ENCODE measurements around the gene OR52M1. TPM values are rescaled to one million over a fixed set of nuclear protein-coding genes. Genes with fewer than 3 reads are reported as not detected.
"Not testable (repeated sequence)": the region's sequence is repeated elsewhere in the genome, so short reads cannot be mapped to it uniquely, and the experiment has no call there.

OR52M1 gene
- total RNA-seq, 1 donor from 2014 or later = not detected

DNA sequence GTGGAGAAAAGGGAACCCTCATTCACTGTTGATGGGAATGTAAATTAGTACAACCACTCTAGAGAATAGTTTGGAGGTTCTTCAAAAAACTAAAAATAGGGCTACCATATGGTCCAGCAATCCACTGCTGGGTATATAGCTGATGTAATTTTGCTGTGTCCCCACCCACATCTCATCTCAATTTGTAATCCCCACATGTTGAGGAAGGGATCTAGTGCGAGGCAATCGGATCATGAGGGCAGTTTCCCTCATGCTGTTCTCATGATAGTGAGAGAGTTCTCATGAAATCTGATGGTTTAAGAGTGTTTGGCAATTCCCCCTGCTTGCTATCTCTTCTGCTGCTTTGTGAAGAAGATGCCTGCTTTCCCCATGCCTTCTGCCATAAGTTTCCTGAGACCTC lies 17.1 kb upstream of the OR52M1 start:
- Mint-ChIP-seq H3K4me3 (no peak overlapping the region), H3K4me1 (no peaks in the 10 kb centered on the region), H3K9me3 (peaks cover 13% of the 10 kb centered on the region), H3K27me3 (ENCODE audit: low read depth) (peaks cover 14% of the 10 kb centered on the region), H3K27ac (no peak overlapping the region), H3K36me3 (no peaks in the 10 kb centered on the region)
- TF ChIP-seq, protein P1, sequence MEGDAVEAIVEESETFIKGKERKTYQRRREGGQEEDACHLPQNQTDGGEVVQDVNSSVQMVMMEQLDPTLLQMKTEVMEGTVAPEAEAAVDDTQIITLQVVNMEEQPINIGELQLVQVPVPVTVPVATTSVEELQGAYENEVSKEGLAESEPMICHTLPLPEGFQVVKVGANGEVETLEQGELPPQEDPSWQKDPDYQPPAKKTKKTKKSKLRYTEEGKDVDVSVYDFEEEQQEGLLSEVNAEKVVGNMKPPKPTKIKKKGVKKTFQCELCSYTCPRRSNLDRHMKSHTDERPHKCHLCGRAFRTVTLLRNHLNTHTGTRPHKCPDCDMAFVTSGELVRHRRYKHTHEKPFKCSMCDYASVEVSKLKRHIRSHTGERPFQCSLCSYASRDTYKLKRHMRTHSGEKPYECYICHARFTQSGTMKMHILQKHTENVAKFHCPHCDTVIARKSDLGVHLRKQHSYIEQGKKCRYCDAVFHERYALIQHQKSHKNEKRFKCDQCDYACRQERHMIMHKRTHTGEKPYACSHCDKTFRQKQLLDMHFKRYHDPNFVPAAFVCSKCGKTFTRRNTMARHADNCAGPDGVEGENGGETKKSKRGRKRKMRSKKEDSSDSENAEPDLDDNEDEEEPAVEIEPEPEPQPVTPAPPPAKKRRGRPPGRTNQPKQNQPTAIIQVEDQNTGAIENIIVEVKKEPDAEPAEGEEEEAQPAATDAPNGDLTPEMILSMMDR (IDR thresholded peaks at IDR 0.05; ENCODE audit: unreplicated experiment) = no peak
- no peak for DNase-seq (ENCODE audit: low spot score in 2 of 2, unreplicated experiment in 2 of 2)

GRCh38 chr11:4531686-4532085 lies 13.3 kb upstream of the OR52M1 start:
- not testable (repeated sequence) for H3K4me3 Mint-ChIP-seq; H3K36me3 Mint-ChIP-seq; DNase-seq (ENCODE audit: low spot score in 2 of 2, unreplicated experiment in 2 of 2); H3K27ac Mint-ChIP-seq; H3K4me1 Mint-ChIP-seq
- Mint-ChIP-seq H3K27me3 (ENCODE audit: low read depth) (peaks cover 16% of the 10 kb centered on the region), H3K9me3 (peaks cover 13% of the 10 kb centered on the region)

DNA sequence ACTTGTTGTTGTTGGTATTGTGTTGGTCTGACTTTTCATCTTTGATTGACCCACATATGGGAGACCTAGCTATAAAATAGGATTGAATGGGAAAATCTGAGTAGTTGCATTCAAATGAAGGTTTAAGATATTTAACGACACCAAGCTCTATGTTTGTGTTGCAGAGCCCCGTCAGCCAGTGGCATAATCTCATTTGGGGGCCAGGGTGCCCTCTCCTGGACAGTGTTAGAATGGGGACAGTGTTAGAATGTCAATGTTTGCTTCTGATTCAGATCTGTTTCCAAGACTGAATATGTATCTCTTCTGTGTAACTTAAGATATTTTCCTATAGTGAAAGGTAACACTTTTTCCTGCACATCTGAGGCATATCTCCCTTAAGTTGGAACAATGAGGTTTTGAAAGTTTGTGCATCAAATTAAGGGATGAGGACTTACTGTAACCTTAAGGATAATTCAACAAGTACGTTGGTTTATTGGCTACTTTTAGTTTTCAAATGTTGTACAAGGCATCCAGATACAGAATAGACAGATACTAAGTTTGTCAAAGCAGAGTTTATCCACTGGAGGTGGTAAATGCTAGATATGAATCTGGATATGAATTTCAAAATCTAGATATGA lies 5.3 kb upstream of the OR52M1 start:
- H3K9me3 Mint-ChIP-seq = no peaks in the 10 kb centered on the region
- TF ChIP-seq, protein P1 (IDR thresholded peaks at IDR 0.05; ENCODE audit: unreplicated experiment) = peak; percentile 61
- no peak overlapping the region for H3K27ac Mint-ChIP-seq
- no peaks in the 10 kb centered on the region for H3K4me1 Mint-ChIP-seq
- peak in 1 of 2 experiments; percentile 68 for DNase-seq (ENCODE audit: low spot score in 2 of 2, unreplicated experiment in 2 of 2)
- no peaks in the 10 kb centered on the region for H3K36me3 Mint-ChIP-seq
- peaks cover 5% of the 10 kb centered on the region for H3K27me3 Mint-ChIP-seq (ENCODE audit: low read depth)
- H3K4me3 Mint-ChIP-seq = no peak overlapping the region

DNA sequence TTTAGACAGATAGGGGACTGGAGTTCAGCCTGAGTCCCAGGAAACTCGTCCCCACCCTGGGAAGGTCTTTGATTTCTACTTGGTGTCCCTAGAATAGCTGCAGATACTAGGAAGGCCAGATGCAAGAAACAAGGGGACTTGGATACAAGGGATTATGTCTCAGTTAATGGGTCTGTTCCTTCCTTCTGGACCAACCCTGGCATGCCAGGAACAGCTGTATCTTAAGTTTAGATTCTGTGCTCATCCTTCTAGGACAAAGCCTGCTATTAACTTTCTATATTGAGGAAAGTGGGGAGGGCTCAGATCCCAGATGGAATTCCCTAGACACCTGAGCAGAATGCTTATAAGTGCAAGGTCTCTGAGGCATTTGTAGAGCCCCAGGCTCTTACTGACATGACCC lies 3.9 kb upstream of the OR52M1 start:
- Mint-ChIP-seq H3K9me3 (no peaks in the 10 kb centered on the region), H3K27ac (no peak overlapping the region), H3K36me3 (no peaks in the 10 kb centered on the region), H3K4me3 (no peak overlapping the region), H3K4me1 (no peaks in the 10 kb centered on the region), H3K27me3 (ENCODE audit: low read depth) (peaks cover 3% of the 10 kb centered on the region)
- TF ChIP-seq, protein P1 (IDR thresholded peaks at IDR 0.05; ENCODE audit: unreplicated experiment) = no peak
- no peak for DNase-seq (ENCODE audit: low spot score in 2 of 2, unreplicated experiment in 2 of 2)

- Mint-ChIP-seq H3K27ac (no peak overlapping the region), H3K36me3 (no peaks in the 10 kb centered on the region), H3K4me3 (no peak overlapping the region), H3K27me3 (ENCODE audit: low read depth) (peaks cover 3% of the 10 kb centered on the region), H3K9me3 (no peaks in the 10 kb centered on the region), H3K4me1 (no peaks in the 10 kb centered on the region)
- TF ChIP-seq, protein P1 (IDR thresholded peaks at IDR 0.05; ENCODE audit: unreplicated experiment) = no peak
- no peak for DNase-seq (ENCODE audit: low spot score in 2 of 2, unreplicated experiment in 2 of 2)
Observed at GRCh38 chr11:4543561-4543960, 1.4 kb upstream of the OR52M1 start.

- Mint-ChIP-seq H3K27ac (no peak overlapping the region), H3K4me3 (no peak overlapping the region), H3K4me1 (no peaks in the 10 kb centered on the region), H3K9me3 (peaks cover 20% of the 10 kb centered on the region), H3K27me3 (ENCODE audit: low read depth) (peaks cover 1% of the 10 kb centered on the region), H3K36me3 (no peaks in the 10 kb centered on the region)
- TF ChIP-seq, protein P1 (IDR thresholded peaks at IDR 0.05; ENCODE audit: unreplicated experiment) = no peak
- no peak for DNase-seq (ENCODE audit: low spot score in 2 of 2, unreplicated experiment in 2 of 2)
Observed at GRCh38 chr11:4546878-4547277, 1.9 kb downstream of the OR52M1 start.

Measured in mesothelial cell of epicardium (in vitro differentiated cells).